Endothelial cell (in vitro differentiated cells): ENCODE measurements around the gene TEAD3. TPM values are rescaled to one million over a fixed set of nuclear protein-coding genes. Genes with fewer than 3 reads are reported as not detected.

Experiments
- DNase-seq: peaks from one replicate; pipeline ENCODE4 v3.0.0; 2021; ENCODE audit warnings: low spot score
- H3K27ac Mint-ChIP-seq: one replicate; pipeline ENCODE4 v1.8.0; 2021; ENCODE audit warnings: mixed read lengths, inconsistent platforms; ENCODE audit not compliant: unreplicated experiment
- H3K27me3 Mint-ChIP-seq: one replicate; pipeline ENCODE4 v1.8.0; 2021; ENCODE audit warnings: mild to moderate bottlenecking, moderate library complexity, mixed read lengths, inconsistent platforms; ENCODE audit not compliant: unreplicated experiment
- H3K36me3 Mint-ChIP-seq: one replicate; pipeline ENCODE4 v1.8.0; 2021; ENCODE audit warnings: mild to moderate bottlenecking, low read depth, mixed read lengths, inconsistent platforms; ENCODE audit not compliant: unreplicated experiment
- H3K4me1 Mint-ChIP-seq: one replicate; pipeline ENCODE4 v1.8.0; 2021; ENCODE audit warnings: mild to moderate bottlenecking, mixed read lengths, inconsistent platforms; ENCODE audit not compliant: unreplicated experiment
- H3K4me3 Mint-ChIP-seq: one replicate; pipeline ENCODE4 v1.8.0; 2021; ENCODE audit warnings: mild to moderate bottlenecking, mixed read lengths, inconsistent platforms; ENCODE audit not compliant: unreplicated experiment
- H3K9me3 Mint-ChIP-seq: one replicate; pipeline ENCODE4 v1.8.0; 2021; ENCODE audit warnings: mixed read lengths, inconsistent platforms; ENCODE audit not compliant: unreplicated experiment
- CTCF ChIP-seq: fragments of 200-600 bp; sonication (generic); IDR thresholded peaks from one replicate; pipeline ENCODE4 v1.5.0; 2021; ENCODE audit warnings: antibody characterized with exemption; ENCODE audit not compliant: unreplicated experiment
- total RNA-seq: library from RNA; stranded (reverse); fragmentation: NEBNext Ultra II Directional; extraction: Animal tissue kit (Norgen Biotek cat#: 25700); gene quantifications from one replicate; pipeline ENCODE4 v1.2.1, GENCODE V29; 2021; ENCODE audit not compliant: unreplicated experiment

The TEAD3 gene
- total RNA-seq, 1 donor from 2014 or later: 6.3 TPM

GRCh38 chr6:35496036-35496840 lies 641 bp downstream of the TEAD3 start:
- peaks cover 32% of the 10 kb centered on the region for H3K4me1 Mint-ChIP-seq
- H3K4me3 Mint-ChIP-seq: peak overlapping the region; percentile 85
- H3K36me3 Mint-ChIP-seq: peaks cover 11% of the 10 kb centered on the region
- no peak overlapping the region for H3K27ac Mint-ChIP-seq
- peak; percentile 40 for DNase-seq
- TF ChIP-seq CTCF: no peak
- no peaks in the 10 kb centered on the region for H3K9me3 Mint-ChIP-seq
- peaks cover 29% of the 10 kb centered on the region for H3K27me3 Mint-ChIP-seq

GRCh38 chr6:35495258-35496035 lies 1.4 kb downstream of the TEAD3 start:
- H3K4me3 Mint-ChIP-seq: peak overlapping the region; percentile 81
- H3K4me1 Mint-ChIP-seq: peaks cover 34% of the 10 kb centered on the region
- peaks cover 30% of the 10 kb centered on the region for H3K27me3 Mint-ChIP-seq
- DNase-seq: no peak
- no peaks in the 10 kb centered on the region for H3K9me3 Mint-ChIP-seq
- H3K27ac Mint-ChIP-seq: no peak overlapping the region
- H3K36me3 Mint-ChIP-seq: peaks cover 11% of the 10 kb centered on the region
- TF ChIP-seq CTCF: no peak

GRCh38 chr6:35494161-35494563 lies 2.7 kb downstream of the TEAD3 start:
- Mint-ChIP-seq H3K36me3 (peaks cover 11% of the 10 kb centered on the region), H3K4me3 (peak overlapping the region; percentile 29), H3K27me3 (peaks cover 30% of the 10 kb centered on the region), H3K4me1 (peaks cover 37% of the 10 kb centered on the region), H3K9me3 (no peaks in the 10 kb centered on the region), H3K27ac (peak overlapping the region; percentile 5)
- no peak for TF ChIP-seq CTCF
- DNase-seq: peak; percentile 47

- Mint-ChIP-seq H3K27ac (peak overlapping the region; percentile 5), H3K27me3 (peaks cover 23% of the 10 kb centered on the region), H3K36me3 (peaks cover 7% of the 10 kb centered on the region), H3K9me3 (no peaks in the 10 kb centered on the region), H3K4me3 (peak overlapping the region; percentile 29), H3K4me1 (peaks cover 32% of the 10 kb centered on the region)
- TF ChIP-seq CTCF: no peak
- no peak for DNase-seq
These were observed 3.4 kb downstream of the TEAD3 start for GRCh38 chr6:35493307-35493983.
